ENCODE results near the gene BCOR. TPM values are rescaled to one million over a fixed set of nuclear protein-coding genes. Genes with fewer than 3 reads are reported as not detected.
A peak's percentile ranks its signal among the peaks of the same experiment; 100 is the strongest.

BCOR gene
- total and polyA plus RNA-seq, 9 of the 15 experiments (the other 6 are each of a cell fraction or from before 2014, with no cell fraction given), result 27.5 to 113 (median 37.6) TPM

DNA sequence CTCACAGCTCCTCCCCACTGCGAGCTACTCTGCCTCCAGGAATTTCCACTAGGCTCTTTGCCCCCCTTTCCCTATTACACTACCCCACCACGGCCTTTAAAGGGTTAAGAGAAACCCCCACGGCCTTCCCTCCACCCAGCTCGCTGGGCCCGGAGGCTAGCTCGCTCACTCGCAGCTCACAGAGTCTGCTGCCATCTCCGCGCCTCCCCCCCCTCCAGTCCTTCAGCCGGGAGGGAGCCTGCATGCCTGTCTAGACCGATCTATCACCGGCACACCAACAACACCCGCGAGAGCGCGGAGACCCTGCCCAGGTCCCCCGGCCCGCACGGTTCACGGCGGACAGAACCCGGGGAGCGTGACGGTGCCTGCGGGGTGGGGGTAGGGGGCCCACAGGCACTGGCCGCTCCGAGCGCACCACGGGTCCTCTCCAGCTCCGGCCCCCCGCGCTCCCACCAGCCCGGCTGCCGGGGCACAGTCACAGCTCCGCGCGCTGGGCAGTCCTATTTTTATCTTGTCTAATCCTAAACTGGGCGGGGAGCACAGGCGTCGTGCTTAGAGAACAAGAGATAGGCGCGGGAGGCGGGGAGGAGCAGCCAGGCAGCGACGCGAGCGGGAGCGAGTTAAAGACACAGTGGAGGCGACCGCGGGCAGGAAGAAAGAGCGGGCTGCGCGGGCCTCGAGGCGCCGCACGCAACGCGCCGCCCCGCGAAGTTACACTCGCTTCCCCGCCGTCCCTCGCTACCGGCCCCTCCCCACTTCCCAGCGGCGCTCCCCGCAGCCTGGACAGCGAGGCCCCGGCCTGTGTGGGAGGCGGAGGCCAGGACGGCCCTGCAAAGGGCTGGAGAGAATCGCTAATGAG is 3.5 kb downstream of the BCOR start (continued):
- TF ChIP-seq, protein P1, sequence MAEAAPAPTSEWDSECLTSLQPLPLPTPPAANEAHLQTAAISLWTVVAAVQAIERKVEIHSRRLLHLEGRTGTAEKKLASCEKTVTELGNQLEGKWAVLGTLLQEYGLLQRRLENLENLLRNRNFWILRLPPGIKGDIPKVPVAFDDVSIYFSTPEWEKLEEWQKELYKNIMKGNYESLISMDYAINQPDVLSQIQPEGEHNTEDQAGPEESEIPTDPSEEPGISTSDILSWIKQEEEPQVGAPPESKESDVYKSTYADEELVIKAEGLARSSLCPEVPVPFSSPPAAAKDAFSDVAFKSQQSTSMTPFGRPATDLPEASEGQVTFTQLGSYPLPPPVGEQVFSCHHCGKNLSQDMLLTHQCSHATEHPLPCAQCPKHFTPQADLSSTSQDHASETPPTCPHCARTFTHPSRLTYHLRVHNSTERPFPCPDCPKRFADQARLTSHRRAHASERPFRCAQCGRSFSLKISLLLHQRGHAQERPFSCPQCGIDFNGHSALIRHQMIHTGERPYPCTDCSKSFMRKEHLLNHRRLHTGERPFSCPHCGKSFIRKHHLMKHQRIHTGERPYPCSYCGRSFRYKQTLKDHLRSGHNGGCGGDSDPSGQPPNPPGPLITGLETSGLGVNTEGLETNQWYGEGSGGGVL (CRISPR knock-in tag; IDR thresholded peaks at IDR 0.05), result no peak
- TF ChIP-seq SP2 (IDR thresholded peaks at IDR 0.05; ENCODE audit: extremely low read depth, low read depth, low read length, poor library complexity, severe bottlenecking), result no peak
- TF ChIP-seq BMI1 (IDR thresholded peaks at IDR 0.05; ENCODE audit: low read length), result no peak
- no peak for TF ChIP-seq EP300 (IDR thresholded peaks at IDR 0.05; ENCODE audit: low read length)
- TF ChIP-seq ZBTB1 (CRISPR knock-in tag; IDR thresholded peaks at IDR 0.05; ENCODE audit: borderline replicate concordance, low read depth), result peak; percentile 59; the same call in 1 of the 2 replicates
- no peak for TF ChIP-seq ZFP36 (IDR thresholded peaks at IDR 0.05; ENCODE audit: low read depth, low read length, partially characterized antibody)
- peak; percentile 25; the same call in 1 of the 2 replicates for TF ChIP-seq ZBTB7A (IDR thresholded peaks at IDR 0.05; ENCODE audit: borderline replicate concordance, control insufficient read depth, low read depth, low read length)
- TF ChIP-seq OTX1 (CRISPR knock-in tag; IDR thresholded peaks at IDR 0.05), result no peak
- no peak; the same call in 1 of the 2 replicates for TF ChIP-seq CBX1 (IDR thresholded peaks at IDR 0.05; ENCODE audit: low read depth)
- no peak for TF ChIP-seq ZFPM2 (CRISPR knock-in tag; IDR thresholded peaks at IDR 0.05)
- no peak for TF ChIP-seq EWSR1 (IDR thresholded peaks at IDR 0.05; ENCODE audit: borderline replicate concordance, low read depth, partially characterized antibody)
- TF ChIP-seq MCM7 (IDR thresholded peaks at IDR 0.05), result no peak
- no peak for TF ChIP-seq ZC3H4 (CRISPR knock-in tag; IDR thresholded peaks at IDR 0.05; ENCODE audit: borderline replicate concordance)
- TF ChIP-seq, protein P2, sequence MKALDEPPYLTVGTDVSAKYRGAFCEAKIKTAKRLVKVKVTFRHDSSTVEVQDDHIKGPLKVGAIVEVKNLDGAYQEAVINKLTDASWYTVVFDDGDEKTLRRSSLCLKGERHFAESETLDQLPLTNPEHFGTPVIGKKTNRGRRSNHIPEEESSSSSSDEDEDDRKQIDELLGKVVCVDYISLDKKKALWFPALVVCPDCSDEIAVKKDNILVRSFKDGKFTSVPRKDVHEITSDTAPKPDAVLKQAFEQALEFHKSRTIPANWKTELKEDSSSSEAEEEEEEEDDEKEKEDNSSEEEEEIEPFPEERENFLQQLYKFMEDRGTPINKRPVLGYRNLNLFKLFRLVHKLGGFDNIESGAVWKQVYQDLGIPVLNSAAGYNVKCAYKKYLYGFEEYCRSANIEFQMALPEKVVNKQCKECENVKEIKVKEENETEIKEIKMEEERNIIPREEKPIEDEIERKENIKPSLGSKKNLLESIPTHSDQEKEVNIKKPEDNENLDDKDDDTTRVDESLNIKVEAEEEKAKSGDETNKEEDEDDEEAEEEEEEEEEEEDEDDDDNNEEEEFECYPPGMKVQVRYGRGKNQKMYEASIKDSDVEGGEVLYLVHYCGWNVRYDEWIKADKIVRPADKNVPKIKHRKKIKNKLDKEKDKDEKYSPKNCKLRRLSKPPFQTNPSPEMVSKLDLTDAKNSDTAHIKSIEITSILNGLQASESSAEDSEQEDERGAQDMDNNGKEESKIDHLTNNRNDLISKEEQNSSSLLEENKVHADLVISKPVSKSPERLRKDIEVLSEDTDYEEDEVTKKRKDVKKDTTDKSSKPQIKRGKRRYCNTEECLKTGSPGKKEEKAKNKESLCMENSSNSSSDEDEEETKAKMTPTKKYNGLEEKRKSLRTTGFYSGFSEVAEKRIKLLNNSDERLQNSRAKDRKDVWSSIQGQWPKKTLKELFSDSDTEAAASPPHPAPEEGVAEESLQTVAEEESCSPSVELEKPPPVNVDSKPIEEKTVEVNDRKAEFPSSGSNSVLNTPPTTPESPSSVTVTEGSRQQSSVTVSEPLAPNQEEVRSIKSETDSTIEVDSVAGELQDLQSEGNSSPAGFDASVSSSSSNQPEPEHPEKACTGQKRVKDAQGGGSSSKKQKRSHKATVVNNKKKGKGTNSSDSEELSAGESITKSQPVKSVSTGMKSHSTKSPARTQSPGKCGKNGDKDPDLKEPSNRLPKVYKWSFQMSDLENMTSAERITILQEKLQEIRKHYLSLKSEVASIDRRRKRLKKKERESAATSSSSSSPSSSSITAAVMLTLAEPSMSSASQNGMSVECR (CRISPR knock-in tag; IDR thresholded peaks at IDR 0.05), result 0 out of 2 replicates have a peak, but pooled peaks have one; percentile 26
- TF ChIP-seq MEIS2 (IDR thresholded peaks at IDR 0.05; ENCODE audit: partially characterized antibody), result no peak
- TF ChIP-seq FIP1L1 (IDR thresholded peaks at IDR 0.05; ENCODE audit: low read depth, low read length, poor library complexity, severe bottlenecking), result peak; percentile 60
- peak; percentile 85 for TF ChIP-seq L3MBTL2 (IDR thresholded peaks at IDR 0.05)
- no peak for TF ChIP-seq PHB2 (IDR thresholded peaks at IDR 0.05; ENCODE audit: low read depth)
- TF ChIP-seq, protein P3, sequence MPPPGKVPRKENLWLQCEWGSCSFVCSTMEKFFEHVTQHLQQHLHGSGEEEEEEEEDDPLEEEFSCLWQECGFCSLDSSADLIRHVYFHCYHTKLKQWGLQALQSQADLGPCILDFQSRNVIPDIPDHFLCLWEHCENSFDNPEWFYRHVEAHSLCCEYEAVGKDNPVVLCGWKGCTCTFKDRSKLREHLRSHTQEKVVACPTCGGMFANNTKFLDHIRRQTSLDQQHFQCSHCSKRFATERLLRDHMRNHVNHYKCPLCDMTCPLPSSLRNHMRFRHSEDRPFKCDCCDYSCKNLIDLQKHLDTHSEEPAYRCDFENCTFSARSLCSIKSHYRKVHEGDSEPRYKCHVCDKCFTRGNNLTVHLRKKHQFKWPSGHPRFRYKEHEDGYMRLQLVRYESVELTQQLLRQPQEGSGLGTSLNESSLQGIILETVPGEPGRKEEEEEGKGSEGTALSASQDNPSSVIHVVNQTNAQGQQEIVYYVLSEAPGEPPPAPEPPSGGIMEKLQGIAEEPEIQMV (tag; conservative IDR thresholded peaks at IDR 0.05; ENCODE audit: low read depth), result no peak
- no peak for TF ChIP-seq TRIM24 (IDR thresholded peaks at IDR 0.05)
